Nephron progenitor cell (in vitro differentiated cells): ENCODE data around the gene ISM1.

Experiments
- DNase-seq: peaks from one replicate; pipeline ENCODE4 v3.0.0; 2021
- H3K27ac Mint-ChIP-seq: 2 replicates; pipeline ENCODE4 v1.8.0; 2021; ENCODE audit warnings: mild to moderate bottlenecking, moderate library complexity, mixed read lengths
- H3K27me3 Mint-ChIP-seq: 2 replicates; pipeline ENCODE4 v1.8.0; 2021; ENCODE audit warnings: mild to moderate bottlenecking, low read depth, mixed read lengths; ENCODE audit not compliant: poor library complexity
- H3K36me3 Mint-ChIP-seq: 2 replicates; pipeline ENCODE4 v1.8.0; 2021; ENCODE audit warnings: low read depth, mixed read lengths
- H3K4me1 Mint-ChIP-seq: 2 replicates; pipeline ENCODE4 v1.8.0; 2021; ENCODE audit warnings: mixed read lengths
- H3K4me3 Mint-ChIP-seq: 2 replicates; pipeline ENCODE4 v1.8.0; 2021; ENCODE audit warnings: mild to moderate bottlenecking, moderate library complexity, mixed read lengths
- H3K9me3 Mint-ChIP-seq: 2 replicates; pipeline ENCODE4 v1.8.0; 2021; ENCODE audit warnings: mild to moderate bottlenecking, moderate library complexity, mixed read lengths
- TF ChIP-seq, protein P1 (sequence below): fragments of 200-600 bp; sonication (generic); IDR thresholded peaks from 2 replicates; pipeline ENCODE4 v1.5.0; 2021; ENCODE audit warnings: antibody characterized with exemption

Gene ISM1

DNA sequence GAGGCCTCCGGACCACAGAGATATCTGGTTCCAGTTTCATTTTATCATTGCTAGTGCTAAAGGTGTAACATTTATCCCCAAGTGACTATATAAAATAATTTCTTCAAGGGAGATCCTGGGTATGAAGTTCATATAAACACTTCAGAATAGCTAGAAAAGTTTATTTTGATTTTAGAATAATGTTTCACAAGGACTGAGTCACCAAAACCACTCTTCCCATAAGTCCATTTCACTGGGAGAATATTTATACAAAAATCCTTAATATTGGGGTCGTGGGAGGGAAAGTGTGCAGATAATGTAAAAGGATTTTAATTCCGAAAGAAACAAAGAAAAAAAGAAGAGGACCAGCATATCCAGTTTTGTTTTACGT lies 128.1 kb downstream of the ISM1 start:
- H3K4me1 Mint-ChIP-seq: peaks cover 8% of the 10 kb centered on the region
- H3K27ac Mint-ChIP-seq: no peak overlapping the region
- H3K4me3 Mint-ChIP-seq: no peak overlapping the region
- no peaks in the 10 kb centered on the region for H3K9me3 Mint-ChIP-seq
- TF ChIP-seq, protein P1, sequence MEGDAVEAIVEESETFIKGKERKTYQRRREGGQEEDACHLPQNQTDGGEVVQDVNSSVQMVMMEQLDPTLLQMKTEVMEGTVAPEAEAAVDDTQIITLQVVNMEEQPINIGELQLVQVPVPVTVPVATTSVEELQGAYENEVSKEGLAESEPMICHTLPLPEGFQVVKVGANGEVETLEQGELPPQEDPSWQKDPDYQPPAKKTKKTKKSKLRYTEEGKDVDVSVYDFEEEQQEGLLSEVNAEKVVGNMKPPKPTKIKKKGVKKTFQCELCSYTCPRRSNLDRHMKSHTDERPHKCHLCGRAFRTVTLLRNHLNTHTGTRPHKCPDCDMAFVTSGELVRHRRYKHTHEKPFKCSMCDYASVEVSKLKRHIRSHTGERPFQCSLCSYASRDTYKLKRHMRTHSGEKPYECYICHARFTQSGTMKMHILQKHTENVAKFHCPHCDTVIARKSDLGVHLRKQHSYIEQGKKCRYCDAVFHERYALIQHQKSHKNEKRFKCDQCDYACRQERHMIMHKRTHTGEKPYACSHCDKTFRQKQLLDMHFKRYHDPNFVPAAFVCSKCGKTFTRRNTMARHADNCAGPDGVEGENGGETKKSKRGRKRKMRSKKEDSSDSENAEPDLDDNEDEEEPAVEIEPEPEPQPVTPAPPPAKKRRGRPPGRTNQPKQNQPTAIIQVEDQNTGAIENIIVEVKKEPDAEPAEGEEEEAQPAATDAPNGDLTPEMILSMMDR: no peak
- H3K27me3 Mint-ChIP-seq: no peaks in the 10 kb centered on the region
- no peak for DNase-seq
- no peaks in the 10 kb centered on the region for H3K36me3 Mint-ChIP-seq
